ENCODE data around the gene PROK2. TPM values are rescaled to one million over a fixed set of nuclear protein-coding genes. Genes with fewer than 3 reads are reported as not detected.

The PROK2 gene
- total RNA-seq, 1 experiment from 2014 or later: not detected

DNA sequence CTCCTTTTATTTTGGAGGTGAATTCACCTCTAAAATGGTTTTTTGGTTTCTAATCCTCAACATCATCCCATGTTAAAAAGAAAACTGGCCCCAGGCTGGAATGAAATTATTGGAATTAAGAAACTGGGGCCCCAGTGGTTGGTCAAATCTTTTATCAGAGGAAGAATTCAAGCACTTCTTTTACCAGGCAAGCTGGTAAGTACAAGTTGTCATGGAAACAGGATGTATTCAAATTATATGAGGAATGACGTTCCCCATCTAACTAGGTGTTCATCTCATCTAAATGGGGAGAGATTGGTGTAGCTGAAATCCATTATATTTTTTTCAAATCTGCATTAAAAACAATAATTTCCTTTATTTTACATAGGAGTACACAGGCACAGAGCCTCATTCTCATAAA is 50.1 kb downstream of the PROK2 start:
- ChIA-PET CTCF (no interaction called here), POLR2A (ENCODE audit: unreplicated experiment) (interaction anchor here (0.6 kb wide), 1 partner anchor 1132 kb away, joined by 17 read pairs; no protein-coding TSS in a partner anchor)
- Histone ChIP-seq H3K9me2 (replicated peaks; ENCODE audit: low read length) (no peaks in the 10 kb centered on the region), H3K4me1 (ENCODE audit: insufficient read depth, low read length) (no peaks in the 10 kb centered on the region), H3K36me3 (ENCODE audit: low read depth, low read length) (no peaks in the 10 kb centered on the region), H3K9ac (ENCODE audit: low read length) (no peak overlapping the region), H2AFZ (ENCODE audit: low read length) (no peak overlapping the region), H3K4me2 (ENCODE audit: low read length) (no peak overlapping the region), H3K4me3 (ENCODE audit: low read length) (no peak overlapping the region), H3K9me3 (ENCODE audit: low read length) (no peaks in the 10 kb centered on the region), H3K27ac (ENCODE audit: low read length) (no peak overlapping the region), H3K27me3 (ENCODE audit: low read length) (peaks cover 61% of the 10 kb centered on the region), H3K79me2 (ENCODE audit: low read length) (no peaks in the 10 kb centered on the region), H4K20me1 (ENCODE audit: low read length) (no peaks in the 10 kb centered on the region), H3F3A (ENCODE audit: low read length, unreplicated experiment) (no peaks in the 10 kb centered on the region)
- intact Hi-C loops (cut with micrococcal nuclease): no loop called here
- no peak for TF ChIP-seq EZH2 (IDR thresholded peaks at IDR 0.05; ENCODE audit: low read length, unreplicated experiment)
- no peak for TF ChIP-seq EZH2phosphoT487 (IDR thresholded peaks at IDR 0.05; ENCODE audit: borderline replicate concordance, low read length)
- TF ChIP-seq, protein P1, sequence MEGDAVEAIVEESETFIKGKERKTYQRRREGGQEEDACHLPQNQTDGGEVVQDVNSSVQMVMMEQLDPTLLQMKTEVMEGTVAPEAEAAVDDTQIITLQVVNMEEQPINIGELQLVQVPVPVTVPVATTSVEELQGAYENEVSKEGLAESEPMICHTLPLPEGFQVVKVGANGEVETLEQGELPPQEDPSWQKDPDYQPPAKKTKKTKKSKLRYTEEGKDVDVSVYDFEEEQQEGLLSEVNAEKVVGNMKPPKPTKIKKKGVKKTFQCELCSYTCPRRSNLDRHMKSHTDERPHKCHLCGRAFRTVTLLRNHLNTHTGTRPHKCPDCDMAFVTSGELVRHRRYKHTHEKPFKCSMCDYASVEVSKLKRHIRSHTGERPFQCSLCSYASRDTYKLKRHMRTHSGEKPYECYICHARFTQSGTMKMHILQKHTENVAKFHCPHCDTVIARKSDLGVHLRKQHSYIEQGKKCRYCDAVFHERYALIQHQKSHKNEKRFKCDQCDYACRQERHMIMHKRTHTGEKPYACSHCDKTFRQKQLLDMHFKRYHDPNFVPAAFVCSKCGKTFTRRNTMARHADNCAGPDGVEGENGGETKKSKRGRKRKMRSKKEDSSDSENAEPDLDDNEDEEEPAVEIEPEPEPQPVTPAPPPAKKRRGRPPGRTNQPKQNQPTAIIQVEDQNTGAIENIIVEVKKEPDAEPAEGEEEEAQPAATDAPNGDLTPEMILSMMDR (conservative IDR thresholded peaks at IDR 0.05; ENCODE audit: low read depth, low read length): no peak
- ATAC-seq: no peak
- DNase-seq: no peak
- BruUV-seq (replicated peaks): no TSS peak

DNA sequence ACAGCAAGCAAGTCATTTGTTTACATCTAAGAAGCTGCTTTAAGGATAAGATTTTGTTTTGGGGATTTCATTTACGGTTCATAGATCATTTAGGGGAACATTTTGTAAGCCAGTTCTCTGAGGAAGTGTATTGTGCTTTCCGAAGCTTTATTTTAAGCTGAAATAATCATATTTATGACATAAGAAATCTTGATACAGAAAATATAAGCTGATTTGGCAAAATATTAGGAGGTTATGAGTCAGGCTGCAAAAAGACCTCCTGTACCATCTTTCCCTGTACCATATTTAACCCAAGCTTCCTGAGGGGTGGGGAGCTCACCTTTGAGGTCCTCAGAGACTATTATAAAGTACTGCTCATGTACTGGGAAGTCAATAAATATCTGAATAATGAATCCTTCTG is 51.6 kb downstream of the PROK2 start:
- Histone ChIP-seq H3K9me2 (replicated peaks; ENCODE audit: low read length) (no peaks in the 10 kb centered on the region), H3K9ac (ENCODE audit: low read length) (no peak overlapping the region), H3K9me3 (ENCODE audit: low read length) (no peaks in the 10 kb centered on the region), H4K20me1 (ENCODE audit: low read length) (no peaks in the 10 kb centered on the region), H3K4me2 (ENCODE audit: low read length) (no peak overlapping the region), H3K36me3 (ENCODE audit: low read depth, low read length) (no peaks in the 10 kb centered on the region), H3K27me3 (ENCODE audit: low read length) (peaks cover 57% of the 10 kb centered on the region), H3K4me3 (ENCODE audit: low read length) (no peak overlapping the region), H3F3A (ENCODE audit: low read length, unreplicated experiment) (no peaks in the 10 kb centered on the region), H3K4me1 (ENCODE audit: insufficient read depth, low read length) (no peaks in the 10 kb centered on the region), H3K27ac (ENCODE audit: low read length) (no peak overlapping the region), H2AFZ (ENCODE audit: low read length) (no peak overlapping the region), H3K79me2 (ENCODE audit: low read length) (no peaks in the 10 kb centered on the region)
- TF ChIP-seq EZH2 (IDR thresholded peaks at IDR 0.05; ENCODE audit: low read length, unreplicated experiment) (no peak), EZH2phosphoT487 (IDR thresholded peaks at IDR 0.05; ENCODE audit: borderline replicate concordance, low read length) (no peak)
- TF ChIP-seq, protein P1 (conservative IDR thresholded peaks at IDR 0.05; ENCODE audit: low read depth, low read length): no peak
- ChIA-PET POLR2A (ENCODE audit: unreplicated experiment) (no interaction called here), CTCF (no interaction called here)
- DNase-seq (no peak), ATAC-seq (no peak)
- BruUV-seq (replicated peaks): no TSS peak
- intact Hi-C loops (cut with micrococcal nuclease): no loop called here

DNA sequence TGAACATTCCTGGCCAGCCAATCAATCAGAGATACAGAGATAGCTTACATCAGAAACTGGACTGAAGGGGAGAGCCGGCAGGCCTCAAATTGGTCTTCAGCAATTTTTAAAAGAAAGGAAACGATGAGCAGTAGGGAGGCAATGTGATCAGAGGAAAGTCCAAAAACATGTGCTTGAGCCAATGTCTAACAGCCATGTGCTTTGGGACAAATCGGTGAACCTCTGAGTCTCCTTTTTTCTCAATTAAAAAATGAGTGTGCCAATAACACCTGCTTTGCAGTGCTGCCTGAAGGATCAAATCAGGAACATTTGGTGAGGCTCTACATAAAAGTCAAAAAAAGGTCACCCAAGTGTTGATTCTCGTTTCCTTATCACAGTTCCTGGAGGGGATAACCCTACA is 52.3 kb downstream of the PROK2 start:
- BruUV-seq (replicated peaks): no TSS peak
- CTCF ChIA-PET: no interaction called here
- POLR2A ChIA-PET (ENCODE audit: unreplicated experiment): no interaction called here

More for the DNA sequence above, 52.3 kb downstream of the PROK2 start:
- H3K4me1 ChIP-seq (ENCODE audit: insufficient read depth, low read length): no peaks in the 10 kb centered on the region
- H3F3A ChIP-seq (ENCODE audit: low read length, unreplicated experiment): no peaks in the 10 kb centered on the region
- no peak overlapping the region for H3K9ac ChIP-seq (ENCODE audit: low read length)
- H4K20me1 ChIP-seq (ENCODE audit: low read length): no peaks in the 10 kb centered on the region
- no peaks in the 10 kb centered on the region for H3K9me2 ChIP-seq (replicated peaks; ENCODE audit: low read length)
- intact Hi-C loops (cut with micrococcal nuclease): no loop called here
- no peaks in the 10 kb centered on the region for H3K9me3 ChIP-seq (ENCODE audit: low read length)
- TF ChIP-seq EZH2 (IDR thresholded peaks at IDR 0.05; ENCODE audit: low read length, unreplicated experiment) (no peak), EZH2phosphoT487 (IDR thresholded peaks at IDR 0.05; ENCODE audit: borderline replicate concordance, low read length) (no peak)
- TF ChIP-seq, protein P1 (conservative IDR thresholded peaks at IDR 0.05; ENCODE audit: low read depth, low read length): no peak
- H3K36me3 ChIP-seq (ENCODE audit: low read depth, low read length): no peaks in the 10 kb centered on the region
- no peak overlapping the region for H3K4me2 ChIP-seq (ENCODE audit: low read length)
- no peak overlapping the region for H3K4me3 ChIP-seq (ENCODE audit: low read length)
- no peaks in the 10 kb centered on the region for H3K79me2 ChIP-seq (ENCODE audit: low read length)
- H3K27me3 ChIP-seq (ENCODE audit: low read length): peaks cover 50% of the 10 kb centered on the region
- H2AFZ ChIP-seq (ENCODE audit: low read length): no peak overlapping the region
- no peak overlapping the region for H3K27ac ChIP-seq (ENCODE audit: low read length)
- DNase-seq (no peak), ATAC-seq (no peak)

All from PC-3 (cell line).